Caco-2 (cell line): Measurements from ENCODE around the gene TSPAN14. TPM values are rescaled to one million over a fixed set of nuclear protein-coding genes. Genes with fewer than 3 reads are reported as not detected.

Source experiments
- BruUV-seq: library from RNA; stranded (reverse); fragments of 400-500 nt; replicated peaks from 2 replicates; lab custom pipeline; 2021; lab: Mats Ljungman, UMichigan
- CTCF ChIA-PET: fragments of 300-600 bp; sonication (Branson Sonifier 250); formaldehyde crosslinking; loops from one replicate; lab custom pipeline; 2022; ENCODE audit warnings: antibody characterized with exemption; lab: Charles Lee
- POLR2A ChIA-PET: fragments of 300-600 bp; sonication (Branson Sonifier 250); formaldehyde crosslinking; loops from one replicate; lab custom pipeline; 2022; ENCODE audit warnings: antibody characterized with exemption; lab: Charles Lee
- DNase-seq, 2 experiments: peaks; one replicate each; pipeline versions ENCODE4 v3.0.0 to v3.0.0-alpha.2; 2020 to 2022
- H3K27me3 ChIP-seq: replicated peaks from 2 replicates; pipeline ENCODE4 v1.6.0; 2011; ENCODE audit warnings: low read length; ENCODE audit not compliant: control insufficient read depth, insufficient read depth
- H3K36me3 ChIP-seq: 2 replicates; pipeline ENCODE4 v1.5.1; 2011; ENCODE audit warnings: low read length; ENCODE audit not compliant: control insufficient read depth, insufficient read depth
- H3K4me1 ChIP-seq: fragments of 250-450 bp; sonication (Bioruptor Pico); 2 replicates; pipeline ENCODE4 v1.5.1; 2020; ENCODE audit warnings: mild to moderate bottlenecking
- H3K4me3 ChIP-seq: 2 replicates; pipeline ENCODE4 v1.5.1; 2011; ENCODE audit warnings: low read depth, mild to moderate bottlenecking, control low read depth, low read length
- H3K9me3 ChIP-seq: fragments of 250-450 bp; sonication (Bioruptor Pico); 2 replicates; pipeline ENCODE4 v1.5.1; 2020; ENCODE audit warnings: mild to moderate bottlenecking, moderate library complexity
- H3K27ac Mint-ChIP-seq: one replicate; pipeline ENCODE4 v1.8.0; 2022; ENCODE audit warnings: mixed read lengths; ENCODE audit not compliant: unreplicated experiment
- H3K27me3 Mint-ChIP-seq: one replicate; pipeline ENCODE4 v1.8.0; 2022; ENCODE audit warnings: mixed read lengths; ENCODE audit not compliant: insufficient read depth, unreplicated experiment
- H3K36me3 Mint-ChIP-seq: one replicate; pipeline ENCODE4 v1.8.0; 2022; ENCODE audit warnings: mild to moderate bottlenecking, mixed read lengths; ENCODE audit not compliant: insufficient read depth, unreplicated experiment
- H3K4me1 Mint-ChIP-seq: one replicate; pipeline ENCODE4 v1.8.0; 2022; ENCODE audit warnings: low read depth, mixed read lengths; ENCODE audit not compliant: unreplicated experiment
- H3K4me3 Mint-ChIP-seq: one replicate; pipeline ENCODE4 v1.8.0; 2022; ENCODE audit warnings: mild to moderate bottlenecking, moderate library complexity, mixed read lengths; ENCODE audit not compliant: unreplicated experiment
- H3K9me3 Mint-ChIP-seq: one replicate; pipeline ENCODE4 v1.8.0; 2022; ENCODE audit warnings: mixed read lengths; ENCODE audit not compliant: unreplicated experiment
- intact Hi-C: fragments of 100-400 bp; cut with micrococcal nuclease; formaldehyde crosslinking; loops from one replicate; pipeline ENCODE4 v1.10.0; 2022; ENCODE audit not compliant: unreplicated experiment
- total RNA-seq: library from RNA; stranded (reverse); gene quantifications from 2 replicates; pipeline ENCODE4 v1.2.3, GENCODE V29; 2022
- TF ChIP-seq, protein P1 (sequence below), 2 experiments: fragments of 200-600 bp in 1 of 2; IDR thresholded peaks; 1 replicate in 1 of 2; 2 replicates in 1 of 2; pipeline versions ENCODE4 v1.5.1 to v1.8.0; 2011 to 2022; ENCODE audit warnings: antibody characterized with exemption in 1 of 2, control low read depth in 1 of 2, inconsistent platforms in 1 of 2, low read depth in 1 of 2, low read length in 1 of 2, mild to moderate bottlenecking in 1 of 2, moderate library complexity in 1 of 2; ENCODE audit not compliant: insufficient read depth in 1 of 2, severe bottlenecking in 1 of 2, unreplicated experiment in 1 of 2

TSPAN14 gene
- total RNA-seq, 1 experiment from 2014 or later, result 140 TPM

DNA sequence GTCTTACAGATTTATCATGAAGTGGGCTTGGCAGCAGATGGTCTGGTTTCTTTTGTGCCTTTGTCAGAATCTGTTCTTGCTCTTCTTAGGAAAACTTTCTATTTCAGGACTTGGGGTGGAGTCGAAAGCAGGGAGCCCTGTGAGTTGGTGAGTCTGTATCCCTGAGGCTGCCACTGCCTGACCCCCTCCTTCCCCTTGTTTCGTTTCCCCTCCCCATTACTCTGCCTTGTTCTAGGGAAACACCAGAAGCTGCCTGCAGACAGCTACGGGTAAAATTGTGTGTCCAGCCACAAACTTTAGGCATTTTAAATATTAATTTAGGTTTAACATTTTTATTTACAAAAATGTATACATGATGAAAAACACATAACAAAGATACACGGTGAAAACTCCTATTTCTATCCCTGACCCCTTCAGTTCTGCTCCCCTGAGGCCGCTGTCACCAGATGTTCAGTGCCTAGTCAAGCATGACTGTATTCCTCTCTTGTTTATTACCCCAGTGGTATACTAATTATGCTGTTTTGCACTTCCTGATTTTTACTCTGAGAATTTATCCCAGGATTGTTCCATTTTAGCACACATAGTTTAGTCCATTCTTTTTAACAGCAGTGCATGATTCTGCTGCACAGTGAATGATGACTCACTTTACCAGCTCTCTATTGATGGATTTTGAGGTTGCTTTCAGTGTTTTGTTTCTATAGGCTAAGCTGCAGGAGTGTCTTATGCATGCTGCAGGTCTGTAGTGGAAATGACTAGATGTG, 9.1 kb downstream of the TSPAN14 start:
- Histone ChIP-seq H3K9me3 (no peaks in the 10 kb centered on the region), H3K4me1 (peaks cover 61% of the 10 kb centered on the region), H3K36me3 (no peaks in the 10 kb centered on the region; the same call in 1 of the 2 replicates), H3K4me3 (no peak overlapping the region), H3K27me3 (no peaks in the 10 kb centered on the region)
- Mint-ChIP-seq H3K4me3 (no peak overlapping the region), H3K36me3 (peaks cover 38% of the 10 kb centered on the region), H3K27ac (peak overlapping the region; percentile 49), H3K9me3 (no peaks in the 10 kb centered on the region), H3K27me3 (no peaks in the 10 kb centered on the region), H3K4me1 (peaks cover 66% of the 10 kb centered on the region)
- TF ChIP-seq, protein P1, sequence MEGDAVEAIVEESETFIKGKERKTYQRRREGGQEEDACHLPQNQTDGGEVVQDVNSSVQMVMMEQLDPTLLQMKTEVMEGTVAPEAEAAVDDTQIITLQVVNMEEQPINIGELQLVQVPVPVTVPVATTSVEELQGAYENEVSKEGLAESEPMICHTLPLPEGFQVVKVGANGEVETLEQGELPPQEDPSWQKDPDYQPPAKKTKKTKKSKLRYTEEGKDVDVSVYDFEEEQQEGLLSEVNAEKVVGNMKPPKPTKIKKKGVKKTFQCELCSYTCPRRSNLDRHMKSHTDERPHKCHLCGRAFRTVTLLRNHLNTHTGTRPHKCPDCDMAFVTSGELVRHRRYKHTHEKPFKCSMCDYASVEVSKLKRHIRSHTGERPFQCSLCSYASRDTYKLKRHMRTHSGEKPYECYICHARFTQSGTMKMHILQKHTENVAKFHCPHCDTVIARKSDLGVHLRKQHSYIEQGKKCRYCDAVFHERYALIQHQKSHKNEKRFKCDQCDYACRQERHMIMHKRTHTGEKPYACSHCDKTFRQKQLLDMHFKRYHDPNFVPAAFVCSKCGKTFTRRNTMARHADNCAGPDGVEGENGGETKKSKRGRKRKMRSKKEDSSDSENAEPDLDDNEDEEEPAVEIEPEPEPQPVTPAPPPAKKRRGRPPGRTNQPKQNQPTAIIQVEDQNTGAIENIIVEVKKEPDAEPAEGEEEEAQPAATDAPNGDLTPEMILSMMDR (IDR thresholded peaks at IDR 0.05; ENCODE audit: insufficient read depth in 1 of 2, low read depth in 1 of 2, low read length in 1 of 2, severe bottlenecking in 1 of 2, unreplicated experiment in 1 of 2), result no peak
- CTCF ChIA-PET, result interaction anchor here (2.8 kb wide), 1 partner anchor 42 kb away, joined by 14 read pairs; no protein-coding TSS in a partner anchor
- no TSS peak for BruUV-seq
- intact Hi-C loops, result no loop called here
- no peak for DNase-seq
- POLR2A ChIA-PET, result no interaction called here

DNA sequence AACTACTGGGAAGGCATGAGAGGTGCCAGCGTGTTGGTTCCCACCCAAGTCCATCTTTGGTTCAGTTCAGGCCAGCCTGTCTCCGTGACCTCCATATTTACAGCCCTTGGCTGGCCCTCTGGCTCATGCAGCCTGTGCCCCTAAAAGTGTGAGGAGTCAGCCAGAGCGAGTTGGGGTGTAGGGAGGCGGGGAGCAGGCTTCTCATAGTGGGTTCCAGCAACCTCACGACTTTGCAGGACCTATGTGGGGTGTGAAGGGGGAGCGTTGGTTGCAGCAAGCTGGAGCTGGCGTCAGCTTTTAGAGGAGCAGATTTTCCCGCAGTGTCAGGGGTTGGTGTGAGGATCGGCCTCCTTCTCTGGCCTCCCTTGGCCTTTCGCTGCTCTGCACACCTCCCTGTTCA, 9.8 kb downstream of the TSPAN14 start:
- Histone ChIP-seq H3K4me3 (no peak overlapping the region), H3K27me3 (no peaks in the 10 kb centered on the region), H3K36me3 (no peaks in the 10 kb centered on the region; the same call in 1 of the 2 replicates), H3K9me3 (no peaks in the 10 kb centered on the region), H3K4me1 (peaks cover 54% of the 10 kb centered on the region)
- DNase-seq, result no peak
- TF ChIP-seq, protein P1 (IDR thresholded peaks at IDR 0.05; ENCODE audit: insufficient read depth in 1 of 2, low read depth in 1 of 2, low read length in 1 of 2, severe bottlenecking in 1 of 2, unreplicated experiment in 1 of 2), result no peak
- Mint-ChIP-seq H3K27me3 (no peaks in the 10 kb centered on the region), H3K4me1 (peaks cover 59% of the 10 kb centered on the region), H3K36me3 (peaks cover 35% of the 10 kb centered on the region), H3K9me3 (no peaks in the 10 kb centered on the region), H3K4me3 (peak overlapping the region; percentile 28), H3K27ac (peak overlapping the region; percentile 49)
- BruUV-seq, result no TSS peak
- ChIA-PET CTCF (interaction anchor here (1.0 to 2.8 kb wide), 2 partner anchors 9 to 41 kb away, joined by 5 to 14 read pairs; no protein-coding TSS in a partner anchor), POLR2A (interaction anchor here (0.9 kb wide), 1 partner anchor 42 kb away, joined by 4 read pairs; no protein-coding TSS in a partner anchor)
- intact Hi-C loops, result no loop called here

DNA sequence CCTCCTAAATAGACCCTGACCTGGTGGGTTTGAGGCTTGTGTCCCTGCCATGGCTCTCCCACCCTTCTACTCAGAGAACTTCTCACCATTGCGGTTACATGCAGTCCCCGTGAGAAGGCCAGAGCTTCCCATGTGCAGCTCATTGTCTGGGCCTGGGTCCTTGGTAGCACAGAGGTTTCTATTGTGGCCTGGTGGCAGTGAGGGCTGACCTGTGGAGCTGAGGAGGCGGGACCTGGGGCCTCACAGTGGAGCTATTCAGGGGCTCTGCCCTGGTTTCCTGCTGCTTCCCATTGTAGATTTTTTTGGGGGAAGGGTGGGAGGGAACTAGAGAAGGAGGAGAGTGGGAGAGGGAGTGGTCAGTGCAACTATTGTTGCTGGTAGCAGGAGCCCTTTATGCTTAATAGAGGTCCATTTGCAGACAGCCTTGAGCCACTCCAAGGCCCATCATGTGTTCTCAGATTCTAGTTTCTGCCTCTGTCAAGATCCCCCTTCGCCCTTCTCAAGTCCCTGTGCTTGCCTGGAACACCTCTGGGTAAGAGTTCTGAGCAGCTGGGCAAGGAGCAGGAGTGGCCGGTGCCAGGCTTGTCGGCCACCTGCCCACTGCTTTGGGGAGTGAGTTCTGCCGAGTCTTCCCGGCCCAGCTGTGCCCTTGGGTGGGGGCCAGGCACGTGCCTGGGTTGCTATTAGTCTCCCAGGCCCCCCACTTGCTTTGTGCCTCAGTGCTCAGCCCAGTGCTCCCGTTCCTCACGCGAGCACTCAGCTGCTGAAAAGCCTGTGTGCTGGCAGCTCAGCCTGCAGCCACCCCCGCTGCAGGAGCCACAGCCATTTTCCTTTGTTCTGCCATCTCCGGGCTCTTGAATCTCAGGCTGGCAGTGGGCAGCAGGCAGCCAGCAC, 10.7 kb downstream of the TSPAN14 start:
- Histone ChIP-seq H3K9me3 (no peaks in the 10 kb centered on the region), H3K4me3 (no peak overlapping the region), H3K4me1 (peaks cover 44% of the 10 kb centered on the region), H3K36me3 (no peaks in the 10 kb centered on the region; the same call in 1 of the 2 replicates), H3K27me3 (no peaks in the 10 kb centered on the region)
- TF ChIP-seq, protein P1 (IDR thresholded peaks at IDR 0.05; ENCODE audit: insufficient read depth in 1 of 2, low read depth in 1 of 2, low read length in 1 of 2, severe bottlenecking in 1 of 2, unreplicated experiment in 1 of 2), result no peak
- Mint-ChIP-seq H3K36me3 (peaks cover 39% of the 10 kb centered on the region), H3K4me1 (peaks cover 59% of the 10 kb centered on the region), H3K27me3 (no peaks in the 10 kb centered on the region), H3K27ac (peak overlapping the region; percentile 49), H3K9me3 (no peaks in the 10 kb centered on the region), H3K4me3 (peak overlapping the region; percentile 28)
- intact Hi-C loops, result no loop called here
- ChIA-PET POLR2A (interaction anchor here (0.9 kb wide), 1 partner anchor 41 kb away, joined by 4 read pairs; no protein-coding TSS in a partner anchor), CTCF (interaction anchor here (0.7 to 2.8 kb wide), 4 partner anchors 8 to 87 kb away, joined by 3 to 14 read pairs (median 6); no protein-coding TSS in a partner anchor)
- no TSS peak for BruUV-seq
- DNase-seq, result peak in 1 of 2 experiments; percentile 26
